RKO (cell line): Measurements from ENCODE around the gene DPH7.
"Not testable (repeated sequence)": the region's sequence is repeated elsewhere in the genome, so short reads cannot be mapped to it uniquely, and the experiment has no call there.

Source experiments
- DNase-seq: peaks from one replicate; pipeline ENCODE4 v3.0.0-alpha.2; 2016; ENCODE audit warnings: low spot score

The DPH7 gene

GRCh38 chr9:137606005-137606621 lies 27.4 kb upstream of the DPH7 start:
- no peak for DNase-seq

GRCh38 chr9:137605121-137606004 lies 26.6 kb upstream of the DPH7 start, which contains the start of gene ARRDC1:
TSS of gene ARRDC1 (plus strand) at chr9:137605686. CDS start at chr9:137605718, 32 bp downstream.
- peak; percentile 97 for DNase-seq

- DNase-seq: no peak
These were observed 25.8 kb upstream of the DPH7 start for GRCh38 chr9:137604345-137605086.

- no peak for DNase-seq
These were observed 25.2 kb upstream of the DPH7 start for GRCh38 chr9:137603879-137604278.

GRCh38 chr9:137602661-137603060 lies 23.9 kb upstream of the DPH7 start:
- no peak for DNase-seq

GRCh38 chr9:137598943-137599342 lies 20.2 kb upstream of the DPH7 start:
- no peak for DNase-seq

- not testable (repeated sequence) for DNase-seq
These were observed 17.9 kb upstream of the DPH7 start for GRCh38 chr9:137596577-137596976.

GRCh38 chr9:137593176-137593575 lies 14.5 kb upstream of the DPH7 start:
- DNase-seq: no peak

- no peak for DNase-seq
These were observed 14.0 kb upstream of the DPH7 start for GRCh38 chr9:137592767-137593166.

GRCh38 chr9:137590469-137591383 lies 12.0 kb upstream of the DPH7 start, which contains the start of gene ZMYND19:
TSS of gene ZMYND19 (minus strand) at chr9:137590512. CDS start at chr9:137590263, 249 bp downstream.
- peak; percentile 95 for DNase-seq

- no peak for DNase-seq
These were observed 11.4 kb upstream of the DPH7 start for GRCh38 chr9:137590123-137590468.

- DNase-seq: no peak
These were observed 10.9 kb upstream of the DPH7 start for GRCh38 chr9:137589441-137590122.

GRCh38 chr9:137588891-137589290 lies 10.2 kb upstream of the DPH7 start:
- DNase-seq: no peak

- DNase-seq: no peak
These were observed 9.6 kb upstream of the DPH7 start for GRCh38 chr9:137588311-137588710.

GRCh38 chr9:137586854-137587253 lies 8.1 kb upstream of the DPH7 start:
- no peak for DNase-seq

GRCh38 chr9:137583957-137584356 lies 5.2 kb upstream of the DPH7 start:
- no peak for DNase-seq

GRCh38 chr9:137583347-137583746 lies 4.6 kb upstream of the DPH7 start:
- no peak for DNase-seq

- peak; percentile 43 for DNase-seq
These were observed 3.6 kb upstream of the DPH7 start for GRCh38 chr9:137582286-137582860.

GRCh38 chr9:137581361-137582285 lies 2.9 kb upstream of the DPH7 start:
- DNase-seq: no peak

GRCh38 chr9:137580954-137581322 lies 2.2 kb upstream of the DPH7 start:
- DNase-seq: no peak
